GM21360 (cell line): Measurements from ENCODE around the gene DUSP1.

Experiments
- ATAC-seq: cut with Tn5 transposase; IDR thresholded peaks from one replicate; pipeline ENCODE4 v1.9.1; 2021; ENCODE audit warnings: mild to moderate bottlenecking, moderate library complexity; ENCODE audit not compliant: unreplicated experiment

Gene DUSP1

GRCh38 chr5:172782169-172783039, 11.4 kb upstream of the DUSP1 start:
- no peak for ATAC-seq

DNA sequence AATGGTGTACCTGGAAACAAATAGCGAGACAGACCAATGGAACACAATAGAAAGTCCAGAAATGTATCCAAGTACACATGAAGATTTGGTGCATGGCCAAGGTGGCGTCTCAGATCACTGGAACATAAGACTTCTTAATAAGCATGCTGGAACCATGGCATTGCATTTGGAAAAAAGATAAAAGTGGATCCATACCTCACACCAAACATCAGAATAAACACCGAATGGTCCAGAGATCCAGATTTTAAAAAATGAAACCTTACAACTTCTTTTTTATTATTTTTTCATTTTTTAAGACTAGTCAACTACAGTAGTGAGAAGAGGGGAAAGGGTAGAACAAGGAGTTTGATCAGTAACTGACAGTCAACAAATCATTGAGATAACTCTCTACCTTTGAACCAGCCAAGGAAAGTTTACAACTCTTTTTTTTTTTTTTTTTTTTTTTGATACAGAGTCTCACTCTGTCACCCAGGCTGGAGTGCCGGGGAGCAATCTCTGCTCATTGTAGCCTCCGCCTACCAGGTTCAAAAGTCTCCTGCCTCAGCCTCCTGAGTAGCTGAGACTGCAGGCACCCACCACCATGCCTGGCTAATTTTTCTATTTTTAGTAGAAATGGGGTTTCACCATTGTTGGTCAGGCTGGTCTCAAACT, 8.8 kb upstream of the DUSP1 start:
- ATAC-seq = no peak

DNA sequence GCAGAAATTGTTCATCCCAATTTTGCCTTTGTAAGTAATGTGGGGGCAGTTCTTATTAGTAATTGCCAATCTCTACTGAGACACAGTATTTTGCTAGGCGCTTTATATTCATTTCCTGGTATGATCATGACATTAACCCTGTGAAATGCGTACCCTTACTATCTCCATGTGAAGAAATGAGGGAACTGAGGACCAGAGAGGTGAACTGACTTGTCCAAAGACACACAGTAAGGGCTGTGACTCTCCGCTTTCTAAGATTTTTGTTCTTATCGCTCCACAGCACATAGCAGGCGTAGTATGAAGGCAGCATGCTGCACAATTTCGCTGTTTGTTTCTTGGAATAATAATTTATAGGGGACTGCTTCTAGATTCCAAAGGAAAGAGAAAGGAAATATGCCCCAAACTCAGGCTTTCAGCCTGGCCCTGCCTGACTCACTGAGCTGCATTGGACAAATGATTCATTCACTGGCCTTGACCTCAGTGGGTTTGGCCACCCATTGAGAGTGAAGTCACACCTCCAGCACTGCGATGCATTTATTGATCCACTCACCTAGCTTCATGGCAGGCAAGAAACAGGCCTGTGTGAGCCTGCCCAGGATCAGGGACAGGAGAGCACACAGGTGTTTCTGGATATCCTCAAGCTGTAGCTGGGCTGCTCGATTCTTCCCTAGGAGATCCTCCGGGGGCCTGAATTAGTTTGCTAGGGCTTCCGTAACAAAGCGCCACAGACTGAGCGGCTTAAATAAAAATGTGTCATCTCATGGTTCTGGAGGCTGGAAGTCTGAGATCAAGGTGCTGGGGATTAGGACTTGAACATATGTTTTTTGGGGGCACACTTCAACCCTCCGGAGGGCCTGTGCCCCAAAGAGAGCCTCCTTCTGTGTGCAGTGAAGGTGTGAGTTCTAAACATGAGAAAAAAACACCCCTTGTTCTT, 7.2 kb upstream of the DUSP1 start:
- ATAC-seq = peak; percentile 15

GRCh38 chr5:172776235-172776594, 5.2 kb upstream of the DUSP1 start:
- no peak for ATAC-seq

DNA sequence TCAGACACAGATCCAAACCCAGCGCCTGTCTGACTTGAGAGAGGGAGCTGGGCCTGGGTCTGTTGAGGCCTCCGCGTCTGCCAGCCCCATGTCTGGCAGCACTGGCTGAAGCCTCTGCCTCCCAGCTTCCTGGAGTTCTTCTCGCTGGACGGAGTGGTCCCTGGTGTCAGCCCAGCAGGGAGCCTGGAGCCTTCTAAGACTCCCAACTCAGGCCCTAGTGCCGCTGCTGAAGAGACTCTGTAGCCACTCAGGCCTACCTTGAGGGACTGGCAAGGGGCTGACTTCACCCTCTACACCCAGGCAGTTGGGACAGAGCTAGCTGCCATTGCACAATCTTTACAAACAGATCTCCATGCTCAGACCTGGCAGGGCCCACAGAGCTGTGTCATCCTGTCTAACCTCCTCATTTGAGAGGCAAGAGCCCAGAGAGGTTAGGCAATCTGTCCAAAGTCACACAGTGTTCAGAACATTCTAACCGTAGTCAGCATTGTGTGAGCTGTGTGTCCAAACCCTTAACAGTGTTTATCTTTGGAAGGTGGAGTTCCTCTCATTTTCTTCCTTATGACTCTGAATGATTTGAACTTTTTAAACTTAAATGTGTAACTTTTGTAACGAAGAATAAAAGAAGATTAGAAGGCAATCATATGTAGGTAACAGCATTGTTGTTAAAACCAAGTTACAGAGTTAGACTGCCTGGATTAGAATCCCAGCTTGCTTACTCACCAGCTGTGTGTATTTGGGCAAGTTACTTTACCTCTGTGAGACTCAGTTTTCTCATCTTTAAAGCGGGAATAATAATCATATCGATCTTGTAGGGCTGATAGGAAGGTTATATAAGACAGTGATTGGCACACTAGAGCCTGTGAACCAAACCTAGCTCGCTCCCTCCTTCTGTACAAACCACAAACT, 4.6 kb upstream of the DUSP1 start:
- ATAC-seq = no peak

GRCh38 chr5:172774561-172775315, 3.7 kb upstream of the DUSP1 start:
- no peak for ATAC-seq

- no peak for ATAC-seq
Observed at GRCh38 chr5:172773481-172774469, 2.8 kb upstream of the DUSP1 start.

DNA sequence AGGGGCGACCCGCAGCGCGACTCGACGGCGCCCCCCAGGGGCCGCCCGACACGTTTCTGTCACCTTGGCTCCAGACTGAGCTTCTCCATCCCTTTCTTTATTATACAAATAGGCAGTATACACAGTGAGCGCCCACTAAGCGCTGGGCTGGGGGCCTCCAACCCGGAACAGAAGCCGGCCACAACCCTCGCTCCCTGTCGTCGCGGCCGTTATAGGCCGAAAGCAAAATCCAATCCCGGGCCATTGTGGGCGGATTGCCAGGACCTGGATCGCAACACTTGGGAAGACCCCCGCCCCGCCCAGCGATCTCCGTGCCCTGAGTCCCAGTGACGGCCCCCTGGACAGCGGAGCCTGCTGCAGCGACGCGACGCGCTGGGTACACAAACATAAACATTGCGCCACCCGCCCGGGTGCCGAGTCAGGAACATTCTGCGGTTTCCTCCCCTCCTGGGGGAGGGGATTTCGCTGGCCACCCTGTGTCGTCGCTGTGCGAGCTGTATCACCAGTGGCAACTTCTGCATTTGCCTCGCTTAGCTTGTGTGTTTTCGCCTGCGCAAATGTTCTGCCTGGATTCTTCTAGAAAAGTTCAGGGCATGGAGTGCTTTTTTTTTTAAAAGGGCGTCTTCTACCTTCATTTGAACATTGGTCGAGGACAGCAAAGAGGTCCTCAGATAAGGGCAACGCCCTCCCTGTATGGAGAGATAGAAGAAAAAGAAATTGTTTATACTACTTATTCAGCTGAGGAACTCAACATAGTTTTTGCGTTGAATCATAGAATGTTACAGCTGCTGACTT, 1.3 kb upstream of the DUSP1 start:
- peak; percentile 39 for ATAC-seq

DNA sequence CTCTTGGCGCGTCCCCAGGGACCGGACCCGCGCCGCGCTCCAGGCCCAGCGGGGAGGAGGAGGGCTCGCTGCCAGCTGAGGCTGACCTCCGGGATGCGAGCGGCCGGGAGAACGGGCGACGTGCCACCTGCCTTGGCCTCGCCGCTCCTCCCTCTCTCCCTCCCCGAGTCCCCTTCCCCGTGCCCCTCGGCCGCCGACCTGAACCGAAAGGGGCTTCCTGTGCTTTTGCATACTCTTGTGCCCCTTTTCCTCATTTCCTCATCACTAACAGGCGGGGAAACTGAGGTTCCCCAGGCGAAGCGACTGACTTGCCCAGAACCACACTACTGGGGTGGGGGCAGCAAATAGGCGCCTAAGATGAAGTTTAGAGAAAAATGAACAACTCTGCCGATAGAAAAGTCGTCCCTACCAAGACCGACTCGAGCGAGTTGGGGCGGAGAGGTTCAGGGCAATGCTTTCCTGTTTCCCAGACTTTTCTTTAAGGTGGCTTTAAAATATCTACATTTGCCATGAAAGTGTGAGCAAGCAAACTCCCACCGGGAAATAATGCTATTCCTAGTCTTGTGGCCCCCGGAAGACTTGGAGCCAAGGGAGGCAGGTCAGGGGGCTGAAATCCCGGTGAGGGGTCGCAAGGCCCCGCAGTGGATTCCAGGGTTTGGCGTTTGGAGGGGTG, 580 bp upstream of the DUSP1 start:
- ATAC-seq = no peak

DNA sequence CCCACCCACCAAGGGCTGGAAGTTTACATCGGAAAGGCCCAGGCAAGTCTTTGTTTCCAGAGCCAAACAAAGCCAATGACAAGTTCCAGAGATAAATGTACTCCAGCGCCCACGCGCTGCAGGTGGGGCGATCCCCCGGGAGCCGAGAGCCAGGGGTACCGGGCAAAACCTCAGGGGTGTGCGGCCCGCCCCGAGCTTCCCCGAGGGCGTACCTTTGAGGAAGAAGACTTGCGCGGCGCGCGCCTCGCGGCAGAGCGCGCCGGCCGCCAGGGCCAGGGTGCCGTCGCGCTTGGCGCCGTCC, 671 bp downstream of the DUSP1 start:
- ATAC-seq = no peak

GRCh38 chr5:172769616-172770373, 1.2 kb downstream of the DUSP1 start:
- no peak for ATAC-seq

DNA sequence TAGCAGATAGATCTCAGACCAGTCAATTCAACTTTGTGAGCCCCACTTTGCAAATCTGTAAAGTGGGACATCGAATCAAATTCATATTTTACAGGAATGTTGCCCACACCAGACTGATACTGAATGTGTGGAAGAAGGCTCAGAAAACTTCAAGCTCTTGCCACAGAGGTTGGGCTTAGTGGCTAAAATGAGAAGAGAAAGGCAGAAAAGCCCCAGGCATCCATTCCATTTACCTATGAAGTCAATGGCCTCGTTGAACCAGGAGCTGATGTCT, 1.7 kb downstream of the DUSP1 start:
- no peak for ATAC-seq

DNA sequence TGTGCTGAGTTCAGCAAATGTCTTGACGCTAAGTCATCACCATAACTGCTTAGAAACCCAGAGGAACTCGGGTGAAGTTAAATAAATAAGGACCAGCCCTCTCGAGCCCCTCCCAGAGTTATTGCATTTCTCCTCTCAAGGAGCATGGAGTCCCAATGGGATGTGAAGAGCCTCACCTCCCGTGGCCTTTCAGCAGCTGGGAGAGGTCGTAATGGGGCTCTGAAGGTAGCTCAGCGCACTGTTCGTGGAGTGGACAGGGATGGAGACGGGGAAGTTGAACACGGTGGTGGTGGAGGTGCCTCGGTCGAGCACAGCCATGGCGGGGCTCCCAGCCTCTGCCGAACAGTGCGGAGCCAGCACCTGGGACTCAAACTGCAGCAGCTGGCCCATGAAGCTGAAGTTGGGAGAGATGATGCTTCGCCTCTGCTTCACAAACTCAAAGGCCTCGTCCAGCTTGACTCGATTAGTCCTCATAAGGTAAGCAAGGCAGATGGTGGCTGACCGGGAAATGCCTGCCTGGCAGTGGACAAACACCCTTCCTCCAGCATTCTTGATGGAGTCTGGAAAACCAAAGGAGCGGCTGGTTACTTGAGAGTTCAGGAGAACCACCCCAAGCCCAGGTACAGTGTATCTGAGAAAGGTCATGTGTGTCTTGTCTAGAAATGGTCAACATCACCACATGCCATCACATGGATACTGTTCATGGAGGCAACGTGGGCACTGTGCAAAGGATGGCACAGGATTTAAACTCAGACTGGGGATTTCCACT, 2.2 kb downstream of the DUSP1 start:
- no peak for ATAC-seq

- ATAC-seq = no peak
Observed at GRCh38 chr5:172768098-172768572, 2.9 kb downstream of the DUSP1 start.

DNA sequence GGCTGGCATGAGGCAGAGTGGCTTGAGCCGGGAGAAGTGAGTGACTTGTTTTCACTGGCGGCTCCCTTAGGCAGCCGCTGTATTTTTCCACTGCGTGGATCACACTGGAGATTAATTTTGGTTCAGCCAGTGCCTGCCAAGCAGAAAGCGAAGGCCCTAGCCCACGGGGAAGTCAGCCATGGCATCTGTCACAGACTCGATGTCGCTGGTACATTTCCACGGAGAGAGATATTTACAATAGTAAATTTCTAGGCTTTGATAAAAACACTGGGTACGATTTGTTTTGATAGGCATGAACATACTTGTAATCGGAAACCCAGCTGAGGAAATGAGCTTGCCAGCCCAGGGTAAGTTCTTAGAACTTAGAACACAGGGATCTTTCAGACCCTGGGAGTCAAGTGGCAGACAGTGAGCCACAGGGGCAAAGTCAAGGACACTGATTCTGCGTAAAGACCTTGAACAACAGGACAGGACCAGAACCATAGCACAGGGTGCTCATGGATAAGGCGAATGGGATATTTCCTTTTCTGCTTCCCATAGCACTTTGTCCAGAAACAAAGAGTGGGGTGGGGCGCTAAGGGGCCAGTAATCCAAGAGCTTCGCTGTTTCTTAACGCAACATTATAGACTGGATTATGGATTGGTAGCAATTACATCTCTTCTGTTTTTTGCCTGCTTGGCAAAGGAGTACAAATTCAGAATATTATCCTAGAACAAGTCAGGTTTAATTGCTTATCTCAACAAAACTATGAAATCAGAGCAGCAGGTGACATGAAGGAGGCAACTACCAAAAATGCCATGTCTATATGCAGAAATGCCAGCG, 4.5 kb downstream of the DUSP1 start:
- ATAC-seq = no peak
